ENCODE data around the gene BET1. TPM values are rescaled to one million over a fixed set of nuclear protein-coding genes. Genes with fewer than 3 reads are reported as not detected.
A peak's percentile ranks its signal among the peaks of the same experiment; 100 is the strongest.

BET1 gene
- total and polyA plus RNA-seq, 2 of the 8 experiments (the other 6 are each of a cell fraction or from before 2014, with no cell fraction given), result 20.6 to 31.7 TPM

DNA sequence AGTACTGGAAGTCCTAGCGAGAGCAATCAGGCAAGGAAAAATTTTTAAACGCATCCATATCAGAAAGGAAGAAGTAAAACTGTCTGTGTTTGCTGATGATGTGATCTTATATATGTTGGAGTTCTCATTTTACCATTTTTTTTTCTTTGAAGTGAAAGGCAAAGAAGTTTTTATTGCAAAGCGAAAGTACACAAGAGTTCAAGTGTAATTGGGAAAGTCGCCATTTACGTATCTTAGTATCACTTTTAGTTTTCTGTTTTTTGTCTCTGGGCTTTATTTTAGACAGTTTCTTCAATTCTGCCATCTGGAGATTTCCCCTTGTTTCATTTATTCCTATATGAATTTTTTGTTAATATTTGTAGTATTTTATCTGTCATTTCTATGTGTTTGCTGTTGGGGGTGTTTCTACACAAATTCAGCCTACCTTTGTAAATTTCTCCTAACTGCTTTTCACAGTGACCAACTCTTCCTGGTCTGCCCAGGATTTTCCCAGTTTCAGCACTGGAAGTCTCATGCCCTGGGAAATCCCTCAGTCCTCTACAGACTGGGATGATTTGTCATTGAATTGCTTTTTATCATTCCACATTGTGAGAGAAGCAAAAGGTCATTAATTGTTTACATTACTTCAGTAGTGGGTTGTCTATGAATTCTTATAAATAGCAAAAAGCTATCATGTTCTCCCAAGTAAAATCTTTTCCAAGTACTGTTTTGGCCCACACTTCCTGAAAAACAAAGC is 23.2 kb downstream of the BET1 start:
- CTCF ChIA-PET (ENCODE audit: partially characterized antibody), result interaction anchor here (1.1 kb wide), 2 partner anchors 72 to 78 kb away, joined by 3 to 5 read pairs; no protein-coding TSS in a partner anchor
- no peak overlapping the region for H3K27ac ChIP-seq (ENCODE audit: low read depth, low read length)
- H4K20me1 ChIP-seq (replicated peaks in 1 of 2; ENCODE audit: control insufficient read depth in 1 of 2, insufficient read depth in 2 of 2, low read length in 2 of 2), result no peaks in the 10 kb centered on the region
- H3K79me2 ChIP-seq (ENCODE audit: control insufficient read depth in 1 of 2, insufficient read depth in 2 of 2, low read length in 2 of 2), result no peaks in the 10 kb centered on the region
- 86% methylated on average over 5 of the region's 5 CpGs; no CpG with 5 or more reads in 1 of the 2 experiments for whole genome bisulfite sequencing, 2 experiments (ENCODE audit: extremely low coverage in 1 of 2, insufficient coverage in 1 of 2, insufficient read length in 1 of 2, insufficient replicate concordance in 2 of 2, low coverage in 1 of 2, low lambda C conversion rate in 2 of 2, missing lambda C conversion rate in 1 of 2)
- no peak overlapping the region for H2BK15ac ChIP-seq (ENCODE audit: low read length)
- H2AK5ac ChIP-seq (ENCODE audit: low read depth, low read length), result no peak overlapping the region
- H2BK20ac ChIP-seq (ENCODE audit: low read length), result no peak overlapping the region; the same call in 1 of the 2 replicates
- H4K5ac ChIP-seq (ENCODE audit: insufficient read length, low read depth, low read length), result no peak overlapping the region
- no peak overlapping the region for H3K23ac ChIP-seq (ENCODE audit: insufficient read length)
- no peak overlapping the region for H3K14ac ChIP-seq (ENCODE audit: insufficient read length)
- no peak overlapping the region for H3K9ac ChIP-seq (replicated peaks in 1 of 4; ENCODE audit: extremely low read depth in 1 of 4, low read depth in 3 of 4, low read length in 3 of 4)
- no peaks in the 10 kb centered on the region for H3K27me3 ChIP-seq (replicated peaks in 1 of 4; ENCODE audit: control insufficient read depth in 3 of 4, extremely low read depth in 1 of 4, insufficient read depth in 3 of 4, low read length in 3 of 4)
- no peak overlapping the region for H4K8ac ChIP-seq (ENCODE audit: extremely low read depth, insufficient read depth, low read length)
- DNase-seq (ENCODE audit: low read depth in 1 of 2, low spot score in 2 of 2) (no peak), FAIRE-seq (no peak)
- no peaks in the 10 kb centered on the region; a peak in 1 of 4 replicates for H3K9me3 ChIP-seq (ENCODE audit: insufficient read depth in 2 of 2, low read depth in 1 of 2, low read length in 1 of 2)
- H4K91ac ChIP-seq (replicated peaks; ENCODE audit: insufficient read length, low read length), result no peak overlapping the region
- H3K4me3 ChIP-seq (ENCODE audit: extremely low read depth in 1 of 4, insufficient read depth in 2 of 4, low read depth in 3 of 4, low read length in 4 of 4), result no peak overlapping the region
- no peak overlapping the region for H3K18ac ChIP-seq (ENCODE audit: extremely low read depth, low read length)
- H2BK120ac ChIP-seq (replicated peaks; ENCODE audit: low read depth, low read length), result peak overlapping the region; percentile 91
- H3K56ac ChIP-seq (replicated peaks; ENCODE audit: insufficient read length, low read depth, low read length), result no peak overlapping the region
- H2BK5ac ChIP-seq (ENCODE audit: low read depth, low read length), result no peak overlapping the region
- no peak overlapping the region for H3K4ac ChIP-seq (replicated peaks; ENCODE audit: insufficient read length, low read depth, low read length)
- POLR2A ChIA-PET (ENCODE audit: partially characterized antibody), result interaction anchor here (0.6 kb wide), 1 partner anchor 65 kb away, joined by 3 read pairs; no protein-coding TSS in a partner anchor
- H3K4me1 ChIP-seq (replicated peaks in 1 of 4; ENCODE audit: control insufficient read depth in 3 of 4, insufficient read depth in 4 of 4, low read length in 3 of 4), result peaks cover 3 to 14% (median 7%) of the 10 kb centered on the region in 4 experiments; a peak in 4 of 7 replicates
- H2AFZ ChIP-seq (ENCODE audit: low read length), result no peak overlapping the region
- no peaks in the 10 kb centered on the region for H3K79me1 ChIP-seq (ENCODE audit: low read depth, low read length)
- no peaks in the 10 kb centered on the region for H3K36me3 ChIP-seq (ENCODE audit: control insufficient read depth in 2 of 4, insufficient read depth in 4 of 4, low read length in 3 of 4)
- no peak overlapping the region for H2BK12ac ChIP-seq (ENCODE audit: low read depth, low read length)
- H3K4me2 ChIP-seq (ENCODE audit: insufficient read depth in 1 of 2, low read depth in 2 of 2, low read length in 2 of 2), result peak overlapping the region; percentile 10 to 16; a peak in 2 of 4 replicates
- no peaks in the 10 kb centered on the region for H3K23me2 ChIP-seq (ENCODE audit: low read depth, low read length)
- TF ChIP-seq TAF1 (IDR thresholded peaks at IDR 0.05; ENCODE audit: low read depth, low read length), result no peak
- TF ChIP-seq POU5F1 (IDR thresholded peaks at IDR 0.05; ENCODE audit: low read depth, low read length), result no peak
- no peak for TF ChIP-seq ZNF274 (IDR thresholded peaks at IDR 0.05; ENCODE audit: borderline replicate concordance, extremely low read depth, low read length)
- TF ChIP-seq SP1 (IDR thresholded peaks at IDR 0.05; ENCODE audit: low read depth, low read length), result no peak
